ENCODE data around the gene CALCA.

CALCA gene

GRCh38 chr11:14977101-14977880, 5.1 kb upstream of the CALCA start:
- Histone ChIP-seq H3K4me1 (ENCODE audit: control insufficient read depth, insufficient read depth, low read length) (no peaks in the 10 kb centered on the region), H3K36me3 (ENCODE audit: control insufficient read depth in 2 of 2, insufficient read depth in 1 of 2, low read length in 2 of 2) (no peaks in the 10 kb centered on the region), H3K4me3 (ENCODE audit: low read depth, low read length) (no peak overlapping the region), H3K27ac (ENCODE audit: extremely low read depth, low read depth, low read length) (no peak overlapping the region), H3K9me3 (ENCODE audit: control insufficient read depth, insufficient read depth, low read depth, low read length) (no peaks in the 10 kb centered on the region)
- TF ChIP-seq PRDM10 (tag by site-specific recombination; IDR thresholded peaks at IDR 0.05) (peak; percentile 92), HOXC10 (CRISPR knock-in tag; IDR thresholded peaks at IDR 0.05) (no peak), ZSCAN23 (tag by site-specific recombination; IDR thresholded peaks at IDR 0.05) (no peak), ZNF239 (tag by site-specific recombination; IDR thresholded peaks at IDR 0.05) (no peak), TCF7L2 (IDR thresholded peaks at IDR 0.05; ENCODE audit: borderline replicate concordance, low read depth, low read length) (0 out of 2 replicates have a peak, but pooled peaks have one; percentile 31), ZNF416 (tag by site-specific recombination; IDR thresholded peaks at IDR 0.05) (no peak), ZNF529 (tag by site-specific recombination; IDR thresholded peaks at IDR 0.05; ENCODE audit: insufficient replicate concordance) (no peak), ZNF645 (tag by site-specific recombination; IDR thresholded peaks at IDR 0.05) (no peak), ZSCAN16 (tag by site-specific recombination; IDR thresholded peaks at IDR 0.05) (no peak)
- TF ChIP-seq, protein P1, sequence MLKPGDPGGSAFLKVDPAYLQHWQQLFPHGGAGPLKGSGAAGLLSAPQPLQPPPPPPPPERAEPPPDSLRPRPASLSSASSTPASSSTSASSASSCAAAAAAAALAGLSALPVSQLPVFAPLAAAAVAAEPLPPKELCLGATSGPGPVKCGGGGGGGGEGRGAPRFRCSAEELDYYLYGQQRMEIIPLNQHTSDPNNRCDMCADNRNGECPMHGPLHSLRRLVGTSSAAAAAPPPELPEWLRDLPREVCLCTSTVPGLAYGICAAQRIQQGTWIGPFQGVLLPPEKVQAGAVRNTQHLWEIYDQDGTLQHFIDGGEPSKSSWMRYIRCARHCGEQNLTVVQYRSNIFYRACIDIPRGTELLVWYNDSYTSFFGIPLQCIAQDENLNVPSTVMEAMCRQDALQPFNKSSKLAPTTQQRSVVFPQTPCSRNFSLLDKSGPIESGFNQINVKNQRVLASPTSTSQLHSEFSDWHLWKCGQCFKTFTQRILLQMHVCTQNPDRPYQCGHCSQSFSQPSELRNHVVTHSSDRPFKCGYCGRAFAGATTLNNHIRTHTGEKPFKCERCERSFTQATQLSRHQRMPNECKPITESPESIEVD (tag by site-specific recombination; IDR thresholded peaks at IDR 0.05): 0 out of 2 replicates have a peak, but pooled peaks have one; percentile 14
- TF ChIP-seq, protein P2, sequence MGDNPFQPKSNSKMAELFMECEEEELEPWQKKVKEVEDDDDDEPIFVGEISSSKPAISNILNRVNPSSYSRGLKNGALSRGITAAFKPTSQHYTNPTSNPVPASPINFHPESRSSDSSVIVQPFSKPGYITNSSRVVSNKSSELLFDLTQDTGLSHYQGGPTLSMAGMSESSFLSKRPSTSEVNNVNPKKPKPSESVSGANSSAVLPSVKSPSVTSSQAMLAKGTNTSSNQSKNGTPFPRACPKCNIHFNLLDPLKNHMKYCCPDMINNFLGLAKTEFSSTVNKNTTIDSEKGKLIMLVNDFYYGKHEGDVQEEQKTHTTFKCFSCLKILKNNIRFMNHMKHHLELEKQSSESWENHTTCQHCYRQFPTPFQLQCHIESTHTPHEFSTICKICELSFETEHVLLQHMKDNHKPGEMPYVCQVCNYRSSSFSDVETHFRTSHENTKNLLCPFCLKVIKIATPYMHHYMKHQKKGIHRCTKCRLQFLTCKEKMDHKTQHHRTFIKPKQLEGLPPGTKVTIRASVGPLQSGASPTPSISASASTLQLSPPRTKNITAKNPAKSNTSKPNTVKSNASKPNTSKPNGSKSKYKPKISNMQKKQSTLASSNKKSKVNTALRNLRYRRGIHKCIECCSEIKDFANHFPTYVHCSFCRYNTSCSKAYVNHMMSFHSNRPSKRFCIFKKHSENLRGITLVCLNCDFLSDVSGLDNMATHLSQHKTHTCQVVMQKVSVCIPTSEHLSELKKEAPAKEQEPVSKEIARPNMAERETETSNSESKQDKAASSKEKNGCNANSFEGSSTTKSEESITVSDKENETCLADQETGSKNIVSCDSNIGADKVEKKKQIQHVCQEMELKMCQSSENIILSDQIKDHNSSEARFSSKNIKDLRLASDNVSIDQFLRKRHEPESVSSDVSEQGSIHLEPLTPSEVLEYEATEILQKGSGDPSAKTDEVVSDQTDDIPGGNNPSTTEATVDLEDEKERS (tag by site-specific recombination; IDR thresholded peaks at IDR 0.05): no peak
- ChIA-PET CTCF (interaction anchor here (2.3 to 4.4 kb wide), 3 partner anchors 29 to 99 kb away, joined by 10 to 36 read pairs (median 35); no protein-coding TSS in a partner anchor), POLR2A (interaction anchor here (1.4 kb wide), 1 partner anchor 86 kb away, joined by 3 read pairs; no protein-coding TSS in a partner anchor)

DNA sequence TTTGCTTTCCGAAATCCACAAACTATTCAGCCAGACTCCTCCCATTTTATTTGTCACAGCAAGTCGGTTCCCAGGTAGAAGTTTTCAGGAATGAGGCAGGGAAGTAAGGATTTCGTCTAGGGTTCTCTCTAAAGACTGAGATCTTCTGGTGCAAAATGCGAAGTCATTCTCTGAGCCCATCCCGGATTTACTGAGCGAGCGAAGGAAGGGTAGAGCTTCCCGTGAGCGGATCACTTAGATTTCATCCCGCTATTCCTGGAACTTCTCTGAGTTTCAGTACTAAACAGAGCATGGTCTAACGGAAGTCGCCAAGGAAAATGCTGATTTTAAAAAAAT, 3.1 kb upstream of the CALCA start:
- POLR2A ChIA-PET: interaction anchor here (1.0 kb wide), 1 partner anchor 98 kb away, joined by 3 read pairs; the partner anchor contains the start of gene CALCB
- CTCF ChIA-PET: interaction anchor here (0.7 to 4.4 kb wide), 29 partner anchors 8 to 1096 kb away, joined by 3 to 36 read pairs (median 5); partner anchors contain the start of gene CALCB
- peak overlapping the region; percentile 46 for H3K4me3 ChIP-seq (ENCODE audit: low read depth, low read length)
- H3K9me3 ChIP-seq (ENCODE audit: control insufficient read depth, insufficient read depth, low read depth, low read length): no peaks in the 10 kb centered on the region
- H3K36me3 ChIP-seq (ENCODE audit: control insufficient read depth in 2 of 2, insufficient read depth in 1 of 2, low read length in 2 of 2): no peaks in the 10 kb centered on the region
- H3K4me1 ChIP-seq (ENCODE audit: control insufficient read depth, insufficient read depth, low read length): no peaks in the 10 kb centered on the region
- H3K27ac ChIP-seq (ENCODE audit: extremely low read depth, low read depth, low read length): no peak overlapping the region; the same call in 1 of the 2 replicates
- TF ChIP-seq ZBTB17 (tag by site-specific recombination; IDR thresholded peaks at IDR 0.05) (peak; percentile 80), FEZF1 (tag by site-specific recombination; IDR thresholded peaks at IDR 0.05) (no peak), ZNF335 (tag by site-specific recombination; conservative IDR thresholded peaks at IDR 0.05) (peak; percentile 19), EGR2 (tag by site-specific recombination; IDR thresholded peaks at IDR 0.05; ENCODE audit: low read depth) (no peak), ZBTB21 (tag by site-specific recombination; IDR thresholded peaks at IDR 0.05) (no peak), SP7 (tag by site-specific recombination; IDR thresholded peaks at IDR 0.05) (no peak), ZNF658 (tag by site-specific recombination; IDR thresholded peaks at IDR 0.05) (no peak), ZNF362 (tag by site-specific recombination; IDR thresholded peaks at IDR 0.05) (no peak), TRIM28 (IDR thresholded peaks at IDR 0.05; ENCODE audit: borderline replicate concordance, low read length) (0 out of 2 replicates have a peak, but pooled peaks have one; percentile 64)
- TF ChIP-seq, protein P3, sequence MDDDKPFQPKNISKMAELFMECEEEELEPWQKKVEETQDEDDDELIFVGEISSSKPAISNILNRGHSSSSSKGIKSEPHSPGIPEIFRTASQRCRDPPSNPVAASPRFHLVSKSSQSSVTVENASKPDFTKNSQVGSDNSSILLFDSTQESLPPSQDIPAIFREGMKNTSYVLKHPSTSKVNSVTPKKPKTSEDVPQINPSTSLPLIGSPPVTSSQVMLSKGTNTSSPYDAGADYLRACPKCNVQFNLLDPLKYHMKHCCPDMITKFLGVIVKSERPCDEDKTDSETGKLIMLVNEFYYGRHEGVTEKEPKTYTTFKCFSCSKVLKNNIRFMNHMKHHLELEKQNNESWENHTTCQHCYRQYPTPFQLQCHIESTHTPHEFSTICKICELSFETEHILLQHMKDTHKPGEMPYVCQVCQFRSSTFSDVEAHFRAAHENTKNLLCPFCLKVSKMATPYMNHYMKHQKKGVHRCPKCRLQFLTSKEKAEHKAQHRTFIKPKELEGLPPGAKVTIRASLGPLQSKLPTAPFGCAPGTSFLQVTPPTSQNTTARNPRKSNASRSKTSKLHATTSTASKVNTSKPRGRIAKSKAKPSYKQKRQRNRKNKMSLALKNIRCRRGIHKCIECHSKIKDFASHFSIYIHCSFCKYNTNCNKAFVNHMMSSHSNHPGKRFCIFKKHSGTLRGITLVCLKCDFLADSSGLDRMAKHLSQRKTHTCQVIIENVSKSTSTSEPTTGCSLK (tag by site-specific recombination; IDR thresholded peaks at IDR 0.05): no peak

Data from HEK293 (cell line).